Measurements from ENCODE around the gene DHRS2. TPM values are rescaled to one million over a fixed set of nuclear protein-coding genes. Genes with fewer than 3 reads are reported as not detected.

DHRS2 gene
- total and polyA plus RNA-seq, 2 of the 13 experiments (the other 11 are each of a cell fraction or from before 2014, with no cell fraction given): 1,621 to 3,021 TPM

DNA sequence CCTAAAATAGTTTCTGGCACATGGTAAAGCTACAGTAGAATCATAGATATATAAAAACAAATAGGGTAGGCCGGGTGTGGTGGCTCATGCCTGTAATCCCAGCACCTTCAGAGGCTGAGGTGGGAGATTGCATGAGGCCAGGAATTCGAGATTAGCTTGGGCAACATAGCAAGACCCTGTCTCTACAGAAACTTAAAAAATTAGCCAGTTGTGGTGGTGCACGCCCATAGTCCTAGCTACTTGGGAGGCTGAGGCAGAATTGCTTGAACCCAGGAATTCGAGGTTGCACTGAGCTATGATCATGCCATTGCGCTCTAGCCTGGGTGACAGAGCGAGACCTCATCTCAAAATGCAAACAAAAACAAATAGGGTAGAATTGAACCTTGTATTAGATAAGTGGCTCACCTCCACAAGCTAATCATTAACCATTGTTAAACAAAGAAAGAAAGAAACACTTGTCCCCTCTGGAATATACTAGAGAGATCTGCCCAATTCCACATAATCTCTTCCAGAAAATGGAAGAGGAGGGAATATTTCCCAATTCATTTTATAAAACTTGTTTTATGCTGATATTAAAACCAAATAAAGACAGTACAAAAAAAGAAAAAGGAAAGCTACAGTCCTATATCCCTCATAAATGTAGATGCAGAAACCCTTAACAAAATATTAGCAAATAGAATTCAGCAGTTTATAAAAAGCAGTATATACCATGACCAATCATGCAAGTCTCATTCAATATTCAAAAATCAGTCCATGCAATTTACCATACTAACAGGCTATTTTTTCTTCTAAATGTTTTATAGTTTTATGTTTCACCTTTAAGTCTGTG, 22.7 kb upstream of the DHRS2 start (continued):
- TF ChIP-seq ZNF878 (CRISPR knock-in tag; IDR thresholded peaks at IDR 0.05) (peak; percentile 83; the same call in 1 of the 2 replicates), ZSCAN31 (CRISPR knock-in tag; IDR thresholded peaks at IDR 0.05; ENCODE audit: low read depth) (no peak), ZNF317 (CRISPR knock-in tag; IDR thresholded peaks at IDR 0.05) (0 out of 2 replicates have a peak, but pooled peaks have one; percentile 32), GTF3A (CRISPR knock-in tag; conservative IDR thresholded peaks at IDR 0.05) (no peak), YEATS2 (CRISPR knock-in tag; IDR thresholded peaks at IDR 0.05; ENCODE audit: borderline replicate concordance) (peak; percentile 58; the same call in 1 of the 2 replicates), MLLT10 (CRISPR knock-in tag; IDR thresholded peaks at IDR 0.05) (no peak), MAFK (conservative IDR thresholded peaks at IDR 0.05 in 1 of 2, IDR thresholded peaks at IDR 0.05 in 1 of 2; ENCODE audit: low read length in 2 of 2) (no peak; a peak in 1 of 4 replicates), GFI1 (CRISPR knock-in tag; IDR thresholded peaks at IDR 0.05; ENCODE audit: borderline replicate concordance) (peak; percentile 88), ZFYVE20 (CRISPR knock-in tag; IDR thresholded peaks at IDR 0.05; ENCODE audit: borderline replicate concordance, low read depth) (no peak), ARNTL (CRISPR knock-in tag; IDR thresholded peaks at IDR 0.05) (no peak), HDAC1 (CRISPR knock-in tag; IDR thresholded peaks at IDR 0.05) (no peak), ZNF251 (CRISPR knock-in tag; IDR thresholded peaks at IDR 0.05) (no peak), NFYB (CRISPR knock-in tag; IDR thresholded peaks at IDR 0.05) (no peak), ZNF451 (CRISPR knock-in tag; IDR thresholded peaks at IDR 0.05) (no peak), RAD21 (CRISPR knock-in tag; IDR thresholded peaks at IDR 0.05) (no peak; the same call in 1 of the 2 replicates), SMAD1 (CRISPR knock-in tag; IDR thresholded peaks at IDR 0.05; ENCODE audit: borderline replicate concordance, low read depth) (no peak; the same call in 1 of the 2 replicates), FOXM1 (CRISPR knock-in tag; IDR thresholded peaks at IDR 0.05) (no peak), NR2F2 (IDR thresholded peaks at IDR 0.05; ENCODE audit: borderline replicate concordance, low read depth) (no peak)
- TF ChIP-seq, protein P1, sequence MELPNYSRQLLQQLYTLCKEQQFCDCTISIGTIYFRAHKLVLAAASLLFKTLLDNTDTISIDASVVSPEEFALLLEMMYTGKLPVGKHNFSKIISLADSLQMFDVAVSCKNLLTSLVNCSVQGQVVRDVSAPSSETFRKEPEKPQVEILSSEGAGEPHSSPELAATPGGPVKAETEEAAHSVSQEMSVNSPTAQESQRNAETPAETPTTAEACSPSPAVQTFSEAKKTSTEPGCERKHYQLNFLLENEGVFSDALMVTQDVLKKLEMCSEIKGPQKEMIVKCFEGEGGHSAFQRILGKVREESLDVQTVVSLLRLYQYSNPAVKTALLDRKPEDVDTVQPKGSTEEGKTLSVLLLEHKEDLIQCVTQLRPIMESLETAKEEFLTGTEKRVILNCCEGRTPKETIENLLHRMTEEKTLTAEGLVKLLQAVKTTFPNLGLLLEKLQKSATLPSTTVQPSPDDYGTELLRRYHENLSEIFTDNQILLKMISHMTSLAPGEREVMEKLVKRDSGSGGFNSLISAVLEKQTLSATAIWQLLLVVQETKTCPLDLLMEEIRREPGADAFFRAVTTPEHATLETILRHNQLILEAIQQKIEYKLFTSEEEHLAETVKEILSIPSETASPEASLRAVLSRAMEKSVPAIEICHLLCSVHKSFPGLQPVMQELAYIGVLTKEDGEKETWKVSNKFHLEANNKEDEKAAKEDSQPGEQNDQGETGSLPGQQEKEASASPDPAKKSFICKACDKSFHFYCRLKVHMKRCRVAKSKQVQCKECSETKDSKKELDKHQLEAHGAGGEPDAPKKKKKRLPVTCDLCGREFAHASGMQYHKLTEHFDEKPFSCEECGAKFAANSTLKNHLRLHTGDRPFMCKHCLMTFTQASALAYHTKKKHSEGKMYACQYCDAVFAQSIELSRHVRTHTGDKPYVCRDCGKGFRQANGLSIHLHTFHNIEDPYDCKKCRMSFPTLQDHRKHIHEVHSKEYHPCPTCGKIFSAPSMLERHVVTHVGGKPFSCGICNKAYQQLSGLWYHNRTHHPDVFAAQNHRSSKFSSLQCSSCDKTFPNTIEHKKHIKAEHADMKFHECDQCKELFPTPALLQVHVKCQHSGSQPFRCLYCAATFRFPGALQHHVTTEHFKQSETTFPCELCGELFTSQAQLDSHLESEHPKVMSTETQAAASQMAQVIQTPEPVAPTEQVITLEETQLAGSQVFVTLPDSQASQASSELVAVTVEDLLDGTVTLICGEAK (IDR thresholded peaks at IDR 0.05): no peak
- TF ChIP-seq, protein P1 (CRISPR knock-in tag; IDR thresholded peaks at IDR 0.05): peak; percentile 67; the same call in 1 of the 2 replicates

Measured in HepG2 (cell line).